Tibial nerve (tissue), 4 donors: ENCODE results near the gene USP3. TPM values are rescaled to one million over a fixed set of nuclear protein-coding genes. Genes with fewer than 3 reads are reported as not detected.

Source experiments
- DNase-seq, 2 donors: peaks; one replicate each; pipeline ENCODE4 v3.0.0-alpha.2; 2019; ENCODE audit warnings: low spot score in 2 of 2
- H3K27ac ChIP-seq, 4 donors: fragments of 200-600 bp; sonication (generic) in 3 of 4; one replicate each; pipeline ENCODE4 v1.5.1; 2017 to 2019; ENCODE audit warnings: mild to moderate bottlenecking in 1 of 4
- H3K27me3 ChIP-seq, 2 donors: fragments of 200-600 bp; sonication (generic) in 1 of 2; one replicate each; pipeline versions ENCODE4 v1.5.1 to v1.6.0; 2017 to 2019
- H3K36me3 ChIP-seq, 3 donors: fragments of 200-600 bp; sonication (generic); one replicate each; pipeline ENCODE4 v1.5.1; 2018 to 2019
- H3K4me1 ChIP-seq, 4 donors: fragments of 200-600 bp; sonication (generic) in 3 of 4; one replicate each; pipeline ENCODE4 v1.5.1; 2017 to 2019
- H3K4me3 ChIP-seq, 4 donors: fragments of 200-600 bp; sonication (generic) in 3 of 4; one replicate each; pipeline ENCODE4 v1.5.1; 2017 to 2019; ENCODE audit warnings: mild to moderate bottlenecking in 1 of 4, moderate library complexity in 1 of 4
- H3K9me3 ChIP-seq, 4 donors: fragments of 200-600 bp; sonication (generic) in 3 of 4; one replicate each; pipeline ENCODE4 v1.5.1; 2017 to 2019
- EP300 ChIP-seq, 2 donors: sonication (generic); formaldehyde crosslinking; IDR thresholded peaks; one replicate each; pipeline ENCODE4 v1.6.1; 2017; ENCODE audit warnings: antibody characterized with exemption in 2 of 2, mild to moderate bottlenecking in 1 of 2
- POLR2A ChIP-seq, 2 donors: fragments of 450-650 bp; IDR thresholded peaks; one replicate each; pipeline ENCODE4 v1.6.1; 2017; ENCODE audit warnings: antibody characterized with exemption in 2 of 2, mild to moderate bottlenecking in 2 of 2, moderate library complexity in 2 of 2
- WGBS, 2 donors: methylation state at CpG; one replicate each; pipeline ENCODE4 v1.1.5; 2018; 5-methylcytosine and 5-hydroxymethylcytosine counted together
- total RNA-seq, 4 donors: library from RNA; depleted of rRNA; stranded (reverse); fragments of >200 nt; gene quantifications; one replicate each; pipeline ENCODE4 v1.1.0, GENCODE V29; 2016
- TF ChIP-seq, protein P1 (sequence below), 5 experiments: fragments of 200-600 bp in 3 of 5; fragments of 450-650 bp in 2 of 5; sonication (generic) in 3 of 5; IDR thresholded peaks; one replicate each; pipeline ENCODE4 v1.5.1; 2016 to 2019; ENCODE audit warnings: antibody characterized with exemption in 5 of 5, mild to moderate bottlenecking in 3 of 5, moderate library complexity in 2 of 5

Gene USP3
- total RNA-seq, 4 donors from 2014 or later, result 32.8 to 47.3 (median 38.3) TPM

DNA sequence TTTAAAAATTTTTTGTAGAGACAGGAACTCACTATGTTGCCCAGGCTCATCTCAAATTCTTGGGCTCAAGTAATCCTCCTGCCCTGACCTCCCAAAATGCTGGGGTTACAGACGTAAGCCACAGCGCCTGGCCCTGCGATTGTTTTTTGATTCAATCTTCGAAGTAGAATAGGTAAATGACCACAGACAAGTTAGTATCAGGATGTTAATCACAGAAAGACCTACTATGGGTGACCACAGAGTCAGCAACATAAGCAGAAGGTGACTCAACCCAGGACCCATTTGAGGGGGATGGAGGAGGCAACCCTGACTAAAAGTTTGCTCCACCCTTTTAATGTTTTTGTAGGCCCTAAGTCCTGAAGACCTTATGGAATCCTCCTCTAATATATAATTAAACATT is 10.0 kb upstream of the USP3 start:
- H3K4me3 ChIP-seq, result no peak overlapping the region
- 93 to 95% methylated on average over 4 of the region's 4 CpGs for WGBS, 2 donors
- no peaks in the 10 kb centered on the region for H3K27me3 ChIP-seq
- no peak for DNase-seq
- H3K27ac ChIP-seq, result no peak overlapping the region
- H3K36me3 ChIP-seq, result no peaks in the 10 kb centered on the region
- TF ChIP-seq POLR2A (IDR thresholded peaks at IDR 0.05) (no peak), EP300 (IDR thresholded peaks at IDR 0.05) (no peak)
- TF ChIP-seq, protein P1, sequence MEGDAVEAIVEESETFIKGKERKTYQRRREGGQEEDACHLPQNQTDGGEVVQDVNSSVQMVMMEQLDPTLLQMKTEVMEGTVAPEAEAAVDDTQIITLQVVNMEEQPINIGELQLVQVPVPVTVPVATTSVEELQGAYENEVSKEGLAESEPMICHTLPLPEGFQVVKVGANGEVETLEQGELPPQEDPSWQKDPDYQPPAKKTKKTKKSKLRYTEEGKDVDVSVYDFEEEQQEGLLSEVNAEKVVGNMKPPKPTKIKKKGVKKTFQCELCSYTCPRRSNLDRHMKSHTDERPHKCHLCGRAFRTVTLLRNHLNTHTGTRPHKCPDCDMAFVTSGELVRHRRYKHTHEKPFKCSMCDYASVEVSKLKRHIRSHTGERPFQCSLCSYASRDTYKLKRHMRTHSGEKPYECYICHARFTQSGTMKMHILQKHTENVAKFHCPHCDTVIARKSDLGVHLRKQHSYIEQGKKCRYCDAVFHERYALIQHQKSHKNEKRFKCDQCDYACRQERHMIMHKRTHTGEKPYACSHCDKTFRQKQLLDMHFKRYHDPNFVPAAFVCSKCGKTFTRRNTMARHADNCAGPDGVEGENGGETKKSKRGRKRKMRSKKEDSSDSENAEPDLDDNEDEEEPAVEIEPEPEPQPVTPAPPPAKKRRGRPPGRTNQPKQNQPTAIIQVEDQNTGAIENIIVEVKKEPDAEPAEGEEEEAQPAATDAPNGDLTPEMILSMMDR (IDR thresholded peaks at IDR 0.05), result no peak
- no peaks in the 10 kb centered on the region for H3K9me3 ChIP-seq
- H3K4me1 ChIP-seq, result peaks cover 0 to 24% (median 4%) of the 10 kb centered on the region in 4 donors

DNA sequence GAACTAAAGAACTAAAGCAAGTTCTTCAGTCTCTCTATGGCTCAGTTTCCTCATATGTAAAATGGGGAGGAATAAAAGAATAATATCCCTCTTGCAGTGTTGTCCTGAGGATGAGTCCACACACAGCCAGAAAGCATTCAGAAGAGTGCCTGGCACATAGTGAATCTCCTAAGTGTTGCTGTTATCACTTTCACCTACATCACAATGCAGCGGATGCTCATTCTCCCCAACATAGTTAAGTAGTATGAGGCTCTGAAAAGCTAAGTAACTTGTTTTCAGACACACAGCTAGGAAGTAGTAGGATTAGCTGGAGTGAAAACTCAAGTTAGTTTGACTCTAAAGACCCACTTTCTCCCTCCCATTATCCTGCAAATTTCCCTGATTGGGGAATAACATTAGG is 9.1 kb upstream of the USP3 start:
- Histone ChIP-seq H3K27ac (no peak overlapping the region), H3K9me3 (no peaks in the 10 kb centered on the region), H3K36me3 (no peaks in the 10 kb centered on the region), H3K4me1 (peaks cover 0 to 26% (median 4%) of the 10 kb centered on the region in 4 donors), H3K4me3 (no peak overlapping the region), H3K27me3 (no peaks in the 10 kb centered on the region)
- TF ChIP-seq POLR2A (IDR thresholded peaks at IDR 0.05) (no peak), EP300 (IDR thresholded peaks at IDR 0.05) (no peak)
- TF ChIP-seq, protein P1 (IDR thresholded peaks at IDR 0.05), result no peak
- 86 to 96% methylated on average over 1 of the region's 1 CpG for WGBS, 2 donors
- DNase-seq, result no peak

DNA sequence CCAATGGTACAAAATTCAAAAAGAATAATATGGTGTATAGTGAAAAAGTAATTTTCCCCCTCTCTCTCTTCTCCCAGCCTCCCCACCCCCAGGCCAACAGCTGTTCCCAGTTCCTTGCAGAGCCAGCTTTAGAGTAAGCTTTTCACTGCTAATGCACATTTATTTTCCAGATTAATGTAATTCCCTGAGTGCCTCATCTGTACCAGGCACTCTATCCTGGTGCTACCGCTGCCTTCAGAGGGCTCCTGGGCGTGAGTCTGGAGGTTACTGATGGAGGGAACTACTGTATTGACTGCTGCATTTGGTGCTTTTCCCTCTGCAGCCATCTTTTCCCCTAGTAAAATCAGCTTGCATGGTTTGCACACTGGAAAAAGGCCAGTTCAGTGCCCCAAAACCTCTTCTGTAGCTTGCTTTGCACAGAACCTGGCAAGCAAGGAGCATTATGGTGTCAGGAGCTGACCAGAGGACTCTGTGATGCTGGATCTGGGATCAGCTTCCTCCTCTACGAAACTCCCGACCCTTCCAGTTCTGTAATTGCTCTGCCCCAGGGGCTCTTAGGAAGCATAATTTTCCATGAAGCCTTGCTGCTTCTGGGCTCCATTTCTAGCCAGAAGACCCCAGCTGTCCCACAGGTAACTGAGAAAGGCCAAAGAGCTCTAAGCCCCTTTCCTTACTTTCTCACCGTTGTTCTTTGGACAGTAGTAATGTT is 8.5 kb upstream of the USP3 start:
- 68% methylated on average over 5 of the region's 5 CpGs for WGBS, 2 donors
- no peak for DNase-seq
- TF ChIP-seq, protein P1 (IDR thresholded peaks at IDR 0.05), result no peak

DNA sequence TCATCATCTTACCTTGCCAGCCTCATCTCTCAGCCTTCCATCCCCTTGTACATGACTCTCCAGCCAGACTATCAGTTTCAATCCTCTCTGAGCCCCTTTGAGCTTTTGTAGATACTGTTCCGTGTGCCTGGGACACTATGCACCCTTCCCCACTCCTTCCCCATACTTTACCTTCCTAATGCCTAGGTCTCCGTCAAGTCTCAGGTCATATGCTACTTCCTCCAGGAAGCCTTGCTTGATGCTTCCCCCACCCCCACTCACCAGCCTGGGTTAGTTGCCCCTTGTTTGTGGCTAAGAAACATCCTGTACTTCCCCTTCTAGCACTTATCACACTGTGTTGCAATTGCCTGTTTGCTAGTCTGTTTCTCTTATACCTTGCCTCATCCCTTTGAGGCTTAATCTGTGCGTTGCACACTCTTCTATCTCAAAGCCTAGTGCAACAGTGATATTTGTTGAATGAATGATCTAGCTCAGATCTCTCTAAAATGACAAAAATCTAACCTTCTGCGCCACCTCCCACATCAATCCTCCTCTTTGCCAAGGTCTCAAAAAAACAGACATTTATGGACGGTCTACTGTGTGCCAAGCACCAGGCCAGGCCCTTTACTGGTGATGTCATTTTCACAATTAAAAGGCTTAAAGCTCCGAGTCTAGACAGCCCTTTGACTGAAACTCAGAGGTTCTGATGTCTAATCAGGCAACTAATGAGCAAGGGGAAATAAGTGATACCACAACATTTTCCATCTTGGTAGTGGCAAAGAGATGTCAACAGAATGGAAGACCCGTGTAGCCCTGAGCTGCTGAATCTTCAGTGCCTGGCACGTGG is 6.5 kb upstream of the USP3 start:
- WGBS, 2 donors, result 61 to 74% methylated on average over 8 of the region's 8 CpGs
- peak in 1 of 2 donors; percentile 77 for TF ChIP-seq EP300 (IDR thresholded peaks at IDR 0.05)
- TF ChIP-seq POLR2A (IDR thresholded peaks at IDR 0.05), result no peak
- no peaks in the 10 kb centered on the region for H3K36me3 ChIP-seq
- H3K9me3 ChIP-seq, result no peaks in the 10 kb centered on the region
- H3K27ac ChIP-seq, result peak overlapping the region in 3 of 4 donors; percentile 30 to 69 (median 48)
- DNase-seq, result no peak
- H3K27me3 ChIP-seq, result no peaks in the 10 kb centered on the region
- no peak overlapping the region for H3K4me3 ChIP-seq
- H3K4me1 ChIP-seq, result peaks cover 0 to 49% (median 19%) of the 10 kb centered on the region in 4 donors

More for the DNA sequence above, 8.5 kb upstream of the USP3 start:
- no peaks in the 10 kb centered on the region for H3K9me3 ChIP-seq
- no peak overlapping the region for H3K27ac ChIP-seq
- no peaks in the 10 kb centered on the region for H3K36me3 ChIP-seq
- H3K4me3 ChIP-seq, result no peak overlapping the region
- H3K27me3 ChIP-seq, result no peaks in the 10 kb centered on the region
- H3K4me1 ChIP-seq, result peaks cover 0 to 30% (median 7%) of the 10 kb centered on the region in 4 donors

DNA sequence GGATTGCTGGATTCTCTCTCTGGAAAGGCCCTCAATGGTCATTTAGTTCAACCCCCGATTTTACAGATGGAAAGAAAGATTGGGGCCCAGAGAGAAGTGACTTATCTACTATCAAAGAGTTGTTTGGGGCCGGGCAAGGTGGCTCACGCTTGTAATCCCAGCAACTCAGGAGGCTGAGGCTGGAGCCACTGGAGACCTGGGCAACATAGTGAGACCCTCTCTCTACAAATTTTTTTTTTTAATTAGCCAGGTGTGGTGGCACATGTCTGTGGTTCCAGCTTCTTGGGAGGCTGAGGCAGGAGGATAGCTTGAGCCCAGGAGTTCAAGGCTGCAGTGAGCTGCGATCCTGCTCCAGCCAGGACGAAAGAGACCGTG is 5.2 kb upstream of the USP3 start:
- no peak for TF ChIP-seq POLR2A (IDR thresholded peaks at IDR 0.05)
- no peak for TF ChIP-seq EP300 (IDR thresholded peaks at IDR 0.05)
- TF ChIP-seq, protein P1 (IDR thresholded peaks at IDR 0.05), result no peak
- Histone ChIP-seq H3K27me3 (no peaks in the 10 kb centered on the region), H3K36me3 (no peaks in the 10 kb centered on the region), H3K9me3 (no peaks in the 10 kb centered on the region), H3K4me1 (peaks cover 0 to 54% (median 25%) of the 10 kb centered on the region in 4 donors), H3K27ac (peak overlapping the region in 2 of 4 donors; percentile 27 to 52), H3K4me3 (no peak overlapping the region)
- WGBS, 2 donors, result 92 to 93% methylated on average over 6 of the region's 6 CpGs
- no peak for DNase-seq
